Stimulated activated CD8-positive, alpha-beta memory T cell treated with anti-CD3 and anti-CD28 coated beads, Interleukin-2, amount 100 ng/mL, for 48 hours (primary cell): ENCODE results near the gene NKD1.

Experiments
- DNase-seq, 2 donors: peaks; one replicate each; pipeline ENCODE4 v3.0.0-alpha.2; 2020; ENCODE audit warnings: low read depth in 2 of 2

NKD1 gene

DNA sequence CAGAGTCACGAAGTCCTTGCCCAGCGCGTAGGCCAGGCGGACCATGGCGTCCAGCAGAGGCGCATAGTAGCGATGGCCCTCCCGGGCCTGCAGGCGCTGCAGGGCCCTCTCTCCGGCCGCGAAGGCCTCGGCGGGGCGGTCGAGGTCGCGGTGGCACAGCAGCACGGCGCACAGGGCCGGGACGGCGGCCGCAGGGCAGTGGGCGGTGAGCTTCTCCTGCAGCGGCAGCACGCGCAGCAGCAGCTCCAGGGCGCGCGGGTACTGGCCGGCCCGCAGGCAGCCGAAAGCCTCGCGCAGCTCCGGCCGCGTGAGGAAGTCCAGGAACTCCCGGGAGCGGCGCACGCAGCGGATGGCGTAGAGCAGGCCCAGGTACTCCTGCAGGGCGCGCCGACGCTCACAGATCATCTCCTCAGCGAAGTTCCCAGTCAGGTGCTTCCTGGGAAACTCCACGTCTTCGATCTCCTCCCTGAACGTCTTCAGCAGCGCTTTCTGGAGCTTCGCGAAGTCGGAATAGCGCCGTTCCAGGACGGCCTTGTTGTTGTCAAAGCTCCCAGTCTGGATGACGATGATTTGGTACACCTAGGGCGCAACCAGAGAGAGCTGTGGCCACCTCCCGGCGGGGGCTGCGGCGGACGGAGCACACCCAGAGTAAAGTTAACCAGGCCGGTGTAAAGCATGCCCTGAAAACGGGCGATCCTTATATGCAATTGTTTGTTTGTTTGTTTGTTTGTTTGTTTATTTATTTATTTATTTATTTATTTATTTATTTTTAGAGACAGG, 125.5 kb downstream of the NKD1 start:
- DNase-seq: no peak

DNA sequence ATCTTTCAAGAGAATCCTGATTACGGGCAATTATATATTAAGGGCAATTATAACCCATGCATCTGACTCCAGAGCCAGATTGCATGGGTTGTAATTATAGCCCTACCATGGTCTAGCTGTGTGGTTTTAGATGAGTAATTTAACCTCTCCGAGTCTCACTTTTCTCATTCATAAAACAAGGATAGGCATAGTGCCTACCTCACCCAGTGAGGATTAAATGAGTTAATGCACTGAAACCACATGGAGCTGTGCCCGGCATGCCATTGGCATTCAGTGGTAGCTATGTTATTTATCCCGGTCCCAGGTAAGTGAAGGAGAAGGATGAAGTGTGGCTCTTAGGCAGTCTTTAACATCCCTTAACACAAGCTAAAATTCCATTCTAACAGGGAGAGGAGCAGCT, 126.6 kb downstream of the NKD1 start:
- no peak for DNase-seq

DNA sequence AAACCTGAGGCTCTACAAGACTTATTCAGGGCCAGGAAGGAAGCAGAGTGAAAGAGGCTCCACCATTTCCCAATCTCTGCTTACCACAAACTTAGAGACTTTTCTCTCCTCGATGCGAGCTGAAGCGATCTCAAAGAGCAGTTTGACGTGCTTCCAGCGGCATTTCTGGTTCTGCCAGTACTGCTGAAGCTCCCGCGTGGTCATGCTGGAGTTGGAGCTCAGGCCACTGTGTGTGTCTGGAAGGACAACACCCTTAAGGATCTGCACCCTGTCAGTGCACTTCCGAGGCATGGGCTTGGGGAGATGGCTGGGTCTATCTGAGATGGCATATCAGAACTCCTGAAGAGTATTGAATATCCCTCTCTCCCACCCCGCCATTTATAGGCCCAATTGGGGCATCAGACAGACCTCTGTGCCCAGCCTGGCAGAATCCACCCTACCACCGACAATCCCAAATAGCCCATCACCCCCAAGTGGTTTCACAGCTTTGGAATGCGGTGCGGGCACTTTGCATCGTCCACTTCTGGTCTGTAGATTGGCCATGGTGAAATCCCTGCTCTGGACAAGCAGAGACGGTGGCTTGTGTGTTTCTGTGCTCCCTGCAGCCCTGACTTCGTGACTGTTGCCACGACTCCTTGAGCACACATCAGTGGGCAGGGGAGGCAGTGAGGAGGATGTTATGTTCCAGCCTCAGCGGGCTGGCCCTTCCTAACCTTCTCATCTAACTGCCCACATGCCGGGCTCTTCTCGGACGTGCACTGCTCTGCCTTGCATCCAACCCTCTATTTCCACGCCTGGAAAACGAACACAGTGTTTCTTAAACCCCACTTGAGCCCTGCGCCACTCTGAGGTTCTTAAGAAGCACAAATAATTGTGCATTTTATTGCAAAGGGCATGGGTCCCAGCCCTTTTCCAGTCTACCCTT, 127.8 kb downstream of the NKD1 start:
- no peak for DNase-seq

DNA sequence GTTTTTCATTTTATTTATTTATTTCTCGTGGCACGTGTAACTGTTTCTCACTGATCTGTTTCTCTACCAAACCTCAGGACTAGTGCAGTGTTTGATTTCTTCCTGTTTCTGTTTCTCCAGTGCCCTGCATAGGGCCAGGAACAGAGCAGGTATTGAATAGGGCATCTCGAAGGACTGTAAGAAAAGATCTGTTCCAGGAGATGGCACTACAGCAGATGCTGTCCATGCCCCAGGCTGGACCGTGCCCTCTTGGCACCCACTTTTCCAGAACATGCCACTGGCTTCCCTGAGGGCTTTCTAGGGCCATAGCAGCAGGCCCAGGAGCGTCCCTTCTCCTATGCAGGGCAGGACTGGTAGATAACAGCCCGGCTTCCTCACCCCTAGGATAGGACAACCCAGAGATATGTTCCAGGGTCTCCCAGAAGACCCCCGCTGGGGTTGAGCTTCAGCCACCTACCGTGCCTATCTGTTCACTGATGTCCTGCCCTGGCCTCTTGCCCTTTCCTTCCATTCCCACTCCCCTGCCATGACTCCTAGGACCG, 128.6 kb downstream of the NKD1 start:
- no peak for DNase-seq

DNA sequence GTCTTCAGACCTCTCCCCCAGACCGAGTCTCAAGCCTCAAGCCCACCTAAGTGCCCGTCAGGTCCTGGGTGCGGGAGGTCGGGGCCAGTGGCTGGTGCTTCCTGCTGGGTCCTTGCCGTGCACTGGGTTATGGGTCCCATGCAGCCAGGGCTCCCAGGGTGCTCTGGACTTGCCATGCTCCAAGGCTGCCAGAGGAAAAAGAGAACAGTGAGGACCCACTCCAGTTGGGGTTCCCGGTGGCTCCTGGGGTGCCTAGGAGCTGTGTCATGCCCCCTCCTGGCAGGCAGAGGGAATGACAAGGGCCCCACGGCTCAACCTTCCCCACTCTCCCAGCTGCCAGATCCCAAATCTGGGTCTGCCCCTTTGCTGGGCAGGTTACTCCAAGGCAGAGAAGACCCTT, 129.2 kb downstream of the NKD1 start:
- no peak for DNase-seq

DNA sequence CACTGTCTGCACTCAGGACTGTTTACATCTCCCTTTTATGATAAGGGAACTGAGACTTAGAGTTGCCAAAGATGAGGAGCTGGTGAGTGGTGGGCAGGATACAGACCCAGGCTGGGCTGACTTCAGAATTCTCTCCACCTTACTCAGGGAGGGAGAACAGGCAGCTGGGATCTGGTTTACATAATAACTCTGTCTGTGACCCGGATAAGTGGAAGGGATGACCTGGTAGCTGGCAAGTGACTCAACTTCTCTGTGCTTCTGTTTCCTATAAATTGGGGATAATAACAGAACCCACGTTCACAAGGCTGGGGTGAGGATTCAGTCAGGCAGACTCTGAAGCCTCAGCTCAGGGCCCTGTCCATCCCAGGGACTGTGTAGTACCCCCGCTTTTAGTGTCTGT, 130.3 kb downstream of the NKD1 start:
- no peak for DNase-seq

DNA sequence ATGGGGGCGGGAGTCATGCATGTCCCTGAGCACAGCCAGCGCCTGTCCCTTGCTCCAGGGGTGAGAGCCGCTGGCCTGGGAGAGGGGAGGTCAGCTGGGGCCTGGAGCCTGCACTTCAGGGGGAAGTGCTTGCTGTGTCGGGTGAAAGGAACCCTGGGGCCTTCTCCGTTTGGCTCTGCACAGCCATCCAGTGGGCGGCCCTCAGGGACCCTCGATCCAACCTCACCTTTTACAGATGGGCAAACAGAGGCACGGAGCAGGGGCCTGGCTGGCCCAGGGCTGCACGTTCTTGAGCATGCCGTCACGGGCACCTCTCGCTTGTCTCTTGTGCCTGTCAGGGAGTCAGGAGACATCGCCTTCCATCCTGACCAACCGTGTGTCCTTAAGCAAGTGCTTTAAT, 131.1 kb downstream of the NKD1 start:
- DNase-seq: no peak

DNA sequence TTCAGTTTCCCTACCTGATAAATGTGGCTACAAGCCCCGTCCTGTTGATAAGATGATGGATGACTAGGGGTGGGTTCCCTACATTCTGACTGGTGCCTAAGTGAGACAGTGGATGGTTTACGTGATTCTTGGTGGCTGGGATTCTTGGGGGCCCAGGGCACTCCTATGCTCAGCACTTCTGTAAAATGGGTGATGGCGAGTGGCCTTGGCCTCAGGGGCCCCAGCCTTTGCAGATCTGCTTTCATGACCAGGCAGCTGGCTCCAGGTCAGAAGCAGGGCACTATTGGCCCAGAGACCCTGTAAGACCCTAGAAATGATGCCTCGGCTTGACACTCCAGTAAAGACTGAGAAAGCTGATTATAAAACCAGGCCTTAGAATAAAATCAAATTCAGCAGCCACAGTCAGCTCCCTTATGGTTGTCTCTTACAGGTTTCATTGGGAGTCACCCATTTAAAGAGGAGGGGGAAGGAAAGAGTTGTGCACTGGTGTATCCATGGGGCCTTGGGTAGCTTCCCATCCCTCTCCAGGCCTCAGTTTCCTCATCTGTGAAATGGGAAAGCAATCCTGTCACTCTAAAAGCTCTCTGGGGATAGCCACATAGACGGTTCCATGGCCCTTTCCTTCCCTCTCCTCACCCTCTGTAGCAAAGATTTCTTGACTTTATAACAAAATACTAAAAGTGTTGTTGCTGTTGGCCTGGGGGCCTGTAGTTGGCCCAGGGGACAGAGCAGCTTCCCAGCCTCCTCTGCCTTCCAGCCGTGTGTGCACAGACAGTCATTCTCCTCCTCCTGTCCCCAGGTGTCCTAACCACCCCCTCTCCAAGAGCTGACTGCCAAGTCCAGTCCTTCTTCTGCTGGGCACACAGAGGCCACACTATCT, 131.7 kb downstream of the NKD1 start:
- no peak for DNase-seq

DNA sequence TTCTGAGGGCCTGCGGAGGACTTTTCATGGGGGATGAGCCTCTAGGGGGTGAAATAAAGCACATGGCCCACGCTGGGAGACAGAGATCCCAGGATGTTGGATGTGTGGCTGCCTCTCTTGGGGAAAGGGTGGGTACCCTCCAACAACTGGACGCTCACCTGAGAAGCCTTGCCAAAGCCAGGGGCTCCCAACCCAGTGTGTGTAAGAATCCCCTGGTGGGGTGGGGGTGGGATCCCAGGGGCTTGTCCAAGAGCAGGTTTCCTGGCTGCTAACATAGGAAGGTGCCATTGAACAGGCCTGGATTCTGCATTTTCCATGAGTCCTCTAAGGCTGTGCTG, 132.3 kb downstream of the NKD1 start:
- DNase-seq: no peak

DNA sequence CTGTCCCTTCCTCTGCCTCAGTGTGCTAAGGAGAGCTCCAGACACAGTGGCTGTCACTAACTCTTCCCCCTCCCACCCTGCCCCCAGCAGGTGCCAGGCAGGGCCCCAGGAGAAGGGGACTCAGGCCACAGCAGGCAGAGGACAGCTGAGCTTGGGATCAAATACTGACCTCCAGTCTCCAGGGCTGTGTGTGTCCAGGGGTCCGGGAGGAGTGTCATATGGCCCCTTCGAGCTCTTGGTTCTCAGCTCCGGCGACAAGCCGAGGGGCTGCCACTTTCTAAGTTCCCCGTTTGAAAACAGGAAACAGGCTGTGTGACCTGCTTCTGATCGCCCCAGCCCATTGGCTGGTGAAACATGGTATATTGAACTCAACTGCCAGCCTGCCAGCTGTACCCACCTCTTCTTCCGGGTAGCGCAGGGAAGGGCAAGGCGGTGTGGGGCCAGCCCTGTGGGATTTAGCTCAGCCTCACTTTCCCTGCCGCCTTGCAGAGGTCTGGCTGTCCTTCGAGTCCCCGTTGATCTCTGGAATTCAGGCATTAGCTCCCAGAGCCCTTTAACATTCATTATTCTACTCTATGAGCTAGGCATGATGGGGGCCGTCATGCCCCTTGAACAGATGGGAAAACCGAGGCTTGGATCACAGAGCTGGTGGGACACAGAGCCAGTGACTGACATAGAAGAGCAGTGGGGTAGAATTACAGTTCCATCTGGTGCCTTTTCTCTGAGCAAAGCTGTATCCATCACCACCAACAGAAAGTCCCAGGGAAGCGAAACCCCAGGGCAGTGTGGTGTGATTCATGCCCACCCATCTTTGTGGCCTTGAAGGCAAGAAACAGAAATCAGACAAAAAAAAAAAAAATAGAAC, 133.1 kb downstream of the NKD1 start, which contains the start of gene SNX20:
Gene SNX20 (minus strand): TSS at position 292 of the 865 bp plus-strand sequence. CDS start 3,786 bp downstream, outside the sequence.
- DNase-seq: peak in 1 of 2 donors; percentile 43

DNA sequence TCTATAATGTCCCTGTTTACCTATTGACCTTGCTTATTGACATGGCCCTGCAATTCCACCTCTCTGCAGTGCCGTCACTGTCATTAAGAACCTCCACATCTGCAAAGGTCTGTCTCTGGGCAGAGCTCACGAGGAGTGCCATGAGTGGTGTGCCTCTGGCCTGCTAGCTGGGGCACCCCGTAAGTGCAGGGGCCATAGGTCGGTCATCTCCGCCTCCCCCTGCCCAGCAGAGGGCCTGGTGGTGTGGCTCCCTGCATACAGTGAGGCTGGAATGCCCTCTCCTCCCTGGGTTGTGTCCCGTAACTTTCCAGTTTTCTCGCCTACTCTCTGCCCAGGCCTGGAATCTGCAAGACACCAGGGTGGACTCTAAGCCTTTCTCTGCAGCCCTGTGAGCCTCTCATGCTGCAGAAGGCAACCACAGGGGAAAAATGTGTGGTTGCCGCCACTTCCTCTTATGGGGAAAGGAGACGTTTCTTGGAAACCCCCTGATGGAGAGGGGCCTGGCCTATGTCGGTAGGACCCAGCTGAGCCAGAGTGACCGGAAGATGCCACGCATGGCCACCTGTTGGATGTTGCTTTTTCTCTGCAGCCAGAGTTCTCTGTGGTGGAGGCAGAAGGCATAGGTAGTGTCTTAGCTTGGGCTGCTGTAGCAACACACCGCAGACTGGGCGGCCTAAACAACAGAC, 135.6 kb downstream of the NKD1 start:
- DNase-seq: no peak

DNA sequence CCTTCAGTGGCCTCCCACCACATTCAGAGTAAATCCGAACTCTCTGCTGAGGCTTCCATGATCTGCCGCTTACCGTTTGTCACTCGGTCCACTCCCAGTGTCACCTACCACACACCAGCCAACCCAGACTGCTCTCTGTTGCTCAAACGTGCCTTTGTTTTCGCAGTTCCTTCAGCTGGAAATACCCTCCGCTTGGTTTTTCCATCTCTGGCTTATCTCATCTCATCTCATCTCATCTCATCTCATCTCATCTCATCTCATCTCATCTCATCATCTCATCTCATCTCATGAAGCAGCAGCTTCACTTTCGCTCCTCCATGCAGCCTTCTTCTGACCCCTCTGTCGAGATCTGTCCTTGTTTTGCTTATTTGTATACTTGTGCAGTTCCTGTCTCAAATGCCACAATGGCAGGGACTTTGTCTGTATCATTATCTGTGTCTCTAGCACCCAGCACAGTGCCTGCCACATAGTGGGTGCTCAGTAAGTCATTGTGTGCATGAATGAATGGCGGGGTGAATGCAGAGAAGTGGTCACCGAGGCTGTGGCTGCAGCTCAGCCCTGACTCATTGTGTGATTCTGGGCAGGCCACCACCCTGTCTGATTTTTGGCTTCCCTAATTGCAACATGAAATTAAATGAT, 136.7 kb downstream of the NKD1 start:
- DNase-seq: no peak

DNA sequence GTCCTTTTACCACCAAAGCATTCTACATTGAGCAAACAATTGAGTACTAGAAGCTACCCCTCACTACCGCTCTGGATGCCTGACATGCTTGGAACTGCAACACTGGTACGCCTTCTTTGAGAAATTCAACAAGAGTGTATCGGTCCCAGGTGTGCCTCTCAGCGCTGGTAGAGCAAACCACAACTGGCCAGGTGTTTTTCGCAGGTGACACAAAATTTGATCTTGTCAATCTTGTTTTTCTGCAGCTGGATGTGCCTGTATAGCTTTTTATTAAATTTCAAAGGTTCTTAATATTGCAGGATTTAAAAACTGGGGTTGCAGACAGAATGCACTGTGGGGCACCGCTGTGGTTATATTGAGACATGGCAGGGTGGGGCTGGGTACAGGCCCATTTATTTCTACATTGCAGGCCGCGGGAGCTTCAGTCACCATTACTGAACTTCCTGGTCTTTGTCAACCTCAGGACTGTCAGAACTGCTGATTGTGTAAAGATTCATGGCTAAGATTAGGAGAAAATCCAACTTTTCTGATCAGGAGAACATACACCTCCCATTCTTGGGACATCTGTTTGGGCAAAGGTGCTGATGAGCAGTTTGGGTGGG, 137.4 kb downstream of the NKD1 start:
- DNase-seq: no peak

DNA sequence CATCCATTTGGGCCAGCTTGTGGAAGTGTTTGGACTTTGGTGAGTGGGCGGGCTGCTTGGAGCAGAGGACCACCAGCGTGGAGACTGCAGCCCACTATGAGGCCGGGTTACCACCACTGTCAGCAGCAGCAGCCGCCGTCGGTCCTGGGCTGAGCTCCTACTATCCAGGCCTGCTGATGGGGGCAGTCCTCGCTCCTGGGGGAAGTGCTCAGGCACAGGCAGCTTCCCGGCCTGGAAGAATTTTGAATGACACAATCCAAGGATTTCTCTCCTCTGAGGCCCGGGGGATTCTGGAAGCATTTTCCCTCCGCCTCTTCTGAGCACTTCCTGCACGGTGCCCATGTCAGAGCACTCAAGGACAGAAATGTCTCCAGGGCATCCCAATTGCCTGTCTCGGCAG, 139.9 kb downstream of the NKD1 start:
- DNase-seq: no peak

DNA sequence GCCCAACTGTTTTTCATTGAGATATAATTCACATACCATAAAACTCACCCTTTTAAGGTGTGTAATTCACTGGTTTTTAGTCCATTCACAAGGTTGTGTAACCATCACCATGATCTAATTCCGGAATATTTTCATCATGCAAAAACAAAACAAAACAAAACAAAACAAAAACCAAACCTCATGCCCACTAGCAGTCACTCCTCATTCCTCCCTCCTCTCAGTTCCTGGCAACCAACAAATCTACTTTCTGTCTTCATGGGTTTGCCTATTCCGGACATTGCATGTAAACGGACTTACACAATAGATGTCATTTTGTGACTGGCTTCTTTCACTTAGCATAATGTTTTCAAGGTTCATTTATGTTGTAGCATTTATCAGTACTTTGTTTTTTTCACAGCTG, 140.7 kb downstream of the NKD1 start:
- no peak for DNase-seq

DNA sequence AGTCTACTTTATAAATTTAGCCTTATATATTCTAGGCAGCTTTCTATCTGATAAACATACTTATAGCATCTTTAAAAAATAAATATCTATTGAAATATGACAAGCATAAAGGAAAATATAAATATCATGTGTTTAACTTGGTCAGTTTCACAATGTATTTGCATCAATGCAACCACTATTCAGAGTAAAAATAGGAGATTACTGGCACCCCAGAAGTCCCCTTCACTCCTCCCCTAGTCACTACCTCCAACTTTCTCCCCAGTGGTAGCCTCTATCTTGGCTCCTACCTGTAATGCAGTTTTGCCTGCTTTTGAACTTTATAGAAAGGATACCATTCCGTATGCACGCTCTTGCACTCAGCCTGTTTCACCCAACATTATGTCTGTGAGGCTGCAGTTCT, 142.0 kb downstream of the NKD1 start:
- DNase-seq: no peak

DNA sequence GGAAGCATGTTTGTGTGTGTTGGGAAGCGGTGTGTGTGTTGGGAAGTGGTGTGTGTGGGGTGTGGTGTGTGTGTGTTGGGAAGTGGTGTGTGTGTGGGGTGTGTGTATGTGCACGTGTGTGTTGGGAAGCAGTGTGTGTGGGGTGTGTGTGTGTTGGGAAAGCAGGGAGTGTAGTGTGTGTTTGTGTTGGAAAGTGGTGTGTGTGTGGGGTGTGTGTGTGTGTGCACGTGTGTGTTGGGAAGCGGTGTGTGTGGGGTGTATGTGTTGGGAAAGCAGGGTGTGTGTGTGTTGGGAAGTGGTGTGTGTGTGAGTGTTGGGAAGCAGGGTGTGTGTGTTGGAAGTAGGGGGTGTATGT, 144.4 kb downstream of the NKD1 start:
- no peak for DNase-seq

DNA sequence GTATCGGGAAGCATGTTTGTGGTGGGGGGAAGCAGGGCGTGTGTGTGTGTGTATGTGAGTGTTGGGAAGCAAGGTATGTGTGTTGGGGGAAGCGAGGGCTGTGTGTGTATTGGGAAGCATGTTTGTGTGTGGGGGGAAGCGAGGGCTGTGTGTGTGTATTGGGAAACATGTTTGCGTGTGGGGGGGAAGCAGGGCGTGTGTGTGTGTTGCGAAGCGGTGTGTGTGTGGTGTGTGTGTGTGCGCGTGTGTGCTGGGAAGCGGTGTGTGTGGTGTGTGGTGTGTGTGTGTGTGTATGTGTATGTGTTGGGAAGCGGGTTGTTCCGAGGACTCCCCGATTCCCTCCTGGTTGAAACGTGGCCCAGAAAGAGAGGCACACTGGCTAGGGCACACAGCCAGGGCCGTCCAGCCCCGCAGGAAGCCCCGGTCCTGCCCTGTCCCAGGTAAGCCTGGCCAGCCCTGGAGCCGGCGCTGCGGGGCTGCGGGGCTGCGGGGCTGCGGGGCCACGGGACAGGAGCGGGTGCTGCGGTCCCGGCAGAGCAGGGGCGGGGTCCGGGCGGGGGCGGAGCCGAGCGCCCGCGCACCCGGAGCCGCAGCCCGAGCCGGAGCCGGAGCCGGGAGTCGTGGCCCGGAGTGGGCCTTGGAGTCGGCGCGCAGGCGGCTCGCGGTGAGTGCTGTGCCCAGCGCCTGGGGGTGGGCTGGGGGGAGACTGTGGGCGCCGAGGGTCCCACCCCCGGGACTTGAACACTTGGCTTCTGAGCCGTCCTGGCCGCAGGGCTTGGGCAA, 145.0 kb downstream of the NKD1 start, which contains the start of gene NOD2:
Gene NOD2 (plus strand): TSS at position 608 of the 783 bp plus-strand sequence. CDS start 5,890 bp downstream, outside the sequence.
- no peak for DNase-seq
